Bronchial epithelial cell (primary cell): ENCODE data around the gene SWAP70. TPM values are rescaled to one million over a fixed set of nuclear protein-coding genes. Genes with fewer than 3 reads are reported as not detected.
A peak's percentile ranks its signal among the peaks of the same experiment; 100 is the strongest.

Experiments
- DNase-seq: peaks from one replicate; pipeline ENCODE4 v3.0.0-alpha.2; 2010; ENCODE audit warnings: low read depth
- FAIRE-seq: peaks from 2 replicates; lab custom pipeline; 2011; peaks lifted over from hg19 to GRCh38; lab: Jason Lieb, UNC
- H3K27me3 ChIP-seq: 2 replicates; pipeline ENCODE4 v1.5.1; 2011; ENCODE audit warnings: low read length; ENCODE audit not compliant: control insufficient read depth, insufficient read depth
- H3K36me3 ChIP-seq: 2 replicates; pipeline ENCODE4 v1.5.1; 2011; ENCODE audit warnings: low read length; ENCODE audit not compliant: control insufficient read depth, insufficient read depth
- H3K4me3 ChIP-seq: 2 replicates; pipeline ENCODE4 v1.5.1; 2011; ENCODE audit warnings: mild to moderate bottlenecking, low read depth, low read length, control low read depth
- CTCF ChIP-seq: IDR thresholded peaks from 2 replicates; pipeline ENCODE4 v1.5.1; 2011; ENCODE audit warnings: mild to moderate bottlenecking, moderate library complexity, low read length, control low read depth, inconsistent platforms; ENCODE audit not compliant: insufficient read depth, severe bottlenecking
- total RNA-seq: library from RNA; depleted of rRNA; stranded (reverse); fragments of >200 nt; gene quantifications from 2 replicates; pipeline ENCODE4 v1.2.1, GENCODE V29; 2014

SWAP70 gene
- total RNA-seq, 1 donor from 2014 or later = 26.3 TPM

GRCh38 chr11:9664276-9665171 lies 647 bp downstream of the SWAP70 start:
- Histone ChIP-seq H3K27me3 (no peaks in the 10 kb centered on the region), H3K4me3 (peak overlapping the region; percentile 86), H3K36me3 (no peaks in the 10 kb centered on the region)
- FAIRE-seq (no peak), DNase-seq (peak; percentile 21)
- no peak for TF ChIP-seq CTCF

GRCh38 chr11:9665749-9666148 lies 1.9 kb downstream of the SWAP70 start:
- no peaks in the 10 kb centered on the region for H3K36me3 ChIP-seq
- no peak overlapping the region for H3K4me3 ChIP-seq
- FAIRE-seq = no peak
- DNase-seq = no peak
- TF ChIP-seq CTCF = no peak
- no peaks in the 10 kb centered on the region for H3K27me3 ChIP-seq

- TF ChIP-seq CTCF = no peak
- no peak for DNase-seq
- Histone ChIP-seq H3K36me3 (no peaks in the 10 kb centered on the region), H3K27me3 (no peaks in the 10 kb centered on the region), H3K4me3 (no peak overlapping the region)
- FAIRE-seq = no peak
These were observed 6.1 kb downstream of the SWAP70 start for GRCh38 chr11:9669954-9670353.

GRCh38 chr11:9672288-9672916 lies 8.5 kb downstream of the SWAP70 start:
- DNase-seq = no peak
- no peak overlapping the region for H3K4me3 ChIP-seq
- FAIRE-seq = no peak

GRCh38 chr11:9672918-9673317 lies 9.0 kb downstream of the SWAP70 start:
- no peak for DNase-seq
- TF ChIP-seq CTCF = no peak
- H3K36me3 ChIP-seq = no peaks in the 10 kb centered on the region
- H3K27me3 ChIP-seq = no peaks in the 10 kb centered on the region
- H3K4me3 ChIP-seq = no peak overlapping the region
- peak; percentile 32 for FAIRE-seq

More at GRCh38 chr11:9672288-9672916, 8.5 kb downstream of the SWAP70 start:
- Histone ChIP-seq H3K27me3 (no peaks in the 10 kb centered on the region), H3K36me3 (no peaks in the 10 kb centered on the region)
- TF ChIP-seq CTCF = no peak
